A549 (cell line): Measurements from ENCODE around the gene CUL2. TPM values are rescaled to one million over a fixed set of nuclear protein-coding genes. Genes with fewer than 3 reads are reported as not detected.

Experiments
- ATAC-seq, 2 experiments: fragments of 200-7000 bp in 1 of 2; fragments of >200 bp in 1 of 2; cut with Nextera tagmentation in 1 of 2; cut with Tn5 transposase in 1 of 2; 3 replicates each; pipeline versions ENCODE4 v1.8.0 to v1.9.1; 2018 to 2020; ENCODE audit warnings: mild to moderate bottlenecking in 1 of 2, moderate library complexity in 1 of 2
- CTCF ChIA-PET: fragments of 300-600 bp; sonication (Branson Sonifier 250); formaldehyde crosslinking; extraction: SDS; loops from one replicate; lab custom pipeline; 2021; ENCODE audit warnings: antibody characterized with exemption, inconsistent platforms; lab: Yijun Ruan, JAX
- POLR2A ChIA-PET: fragments of 350-600 bp; formaldehyde crosslinking; extraction: SDS; loops from one replicate; lab custom pipeline; 2021; ENCODE audit warnings: antibody characterized with exemption, inconsistent platforms; lab: Yijun Ruan, JAX
- DNase-seq, 2 experiments: peaks; one replicate each; pipeline versions ENCODE4 v3.0.0 to v3.0.0-alpha.2; 2011 to 2016; ENCODE audit warnings: low read depth in 1 of 2, low spot score in 1 of 2
- FAIRE-seq: peaks from 2 replicates; lab custom pipeline; 2011; peaks lifted over from hg19 to GRCh38; lab: Jason Lieb, UNC
- H3K27ac ChIP-seq, 2 experiments: fragments of >200 bp; sonication (Bioruptor Twin); formaldehyde crosslinking; 3 replicates each; pipeline ENCODE4 v1.5.1; 2016 to 2017
- H3K4me1 ChIP-seq: fragments of >200 bp; sonication (Bioruptor Twin); formaldehyde crosslinking; 3 replicates; pipeline ENCODE4 v1.6.1; 2016
- H3K4me2 ChIP-seq: fragments of >200 bp; sonication (Bioruptor Twin); formaldehyde crosslinking; 3 replicates; pipeline ENCODE4 v1.6.1; 2016
- H3K4me3 ChIP-seq: fragments of >200 bp; sonication (Bioruptor Twin); formaldehyde crosslinking; 3 replicates; pipeline ENCODE4 v1.5.1; 2016
- H3K9me3 ChIP-seq: fragments of >200 bp; sonication (Bioruptor Twin); formaldehyde crosslinking; 3 replicates; pipeline ENCODE4 v1.6.1; 2016
- CBX8 ChIP-seq: fragments of 200-600 bp; sonication (generic); IDR thresholded peaks from 2 replicates; pipeline ENCODE4 v1.6.1; 2016
- CEBPB ChIP-seq, 2 experiments: fragments of >200 bp in 1 of 2; sonication (Bioruptor Twin) in 1 of 2; formaldehyde crosslinking in 1 of 2; IDR thresholded peaks; 2 replicates each; pipeline ENCODE4 v1.6.1; 2012 to 2016
- CHD2 ChIP-seq: fragments of 150-350 bp; IDR thresholded peaks from 2 replicates; pipeline ENCODE4 v1.6.1; 2014; ENCODE audit warnings: low read length; ENCODE audit not compliant: partially characterized antibody
- CHD4 ChIP-seq: fragments of 200-600 bp; sonication (generic); IDR thresholded peaks from 2 replicates; pipeline ENCODE4 v1.6.1; 2016; ENCODE audit warnings: antibody characterized with exemption, mild to moderate bottlenecking, borderline replicate concordance
- CTCF ChIP-seq: fragments of >200 bp; sonication (Bioruptor Twin); formaldehyde crosslinking; IDR thresholded peaks from 3 replicates; pipeline ENCODE4 v1.5.1; 2016
- EHMT2 ChIP-seq: fragments of 200-600 bp; sonication (generic); IDR thresholded peaks from 2 replicates; pipeline ENCODE4 v1.6.1; 2016; ENCODE audit warnings: antibody characterized with exemption, low read depth, mild to moderate bottlenecking, moderate library complexity
- ELK1 ChIP-seq: fragments of 150-350 bp; IDR thresholded peaks from 2 replicates; pipeline ENCODE4 v1.6.1; 2014; ENCODE audit warnings: low read depth, mild to moderate bottlenecking, low read length
- ESRRA ChIP-seq: fragments of 150-350 bp; IDR thresholded peaks from 2 replicates; pipeline ENCODE4 v1.6.1; 2014; ENCODE audit warnings: mild to moderate bottlenecking, low read length, borderline replicate concordance
- FOSB ChIP-seq: fragments of 250-450 bp; sonication (Bioruptor Pico); IDR thresholded peaks from 2 replicates; pipeline ENCODE4 v1.5.0; 2020; ENCODE audit warnings: mild to moderate bottlenecking, moderate library complexity
- FOSL2 ChIP-seq, 2 experiments: fragments of 450-650 bp in 1 of 2; fragments of >200 bp in 1 of 2; sonication (Bioruptor Twin) in 1 of 2; formaldehyde crosslinking; IDR thresholded peaks; 2 replicates each; pipeline versions ENCODE4 v1.5.0 to v1.6.1; 2016 to 2020; ENCODE audit warnings: mild to moderate bottlenecking in 1 of 2, moderate library complexity in 1 of 2
- FOXS1 ChIP-seq: fragments of 250-450 bp; sonication (Bioruptor Pico); IDR thresholded peaks from 2 replicates; pipeline ENCODE4 v1.5.0; 2020; ENCODE audit warnings: mild to moderate bottlenecking, moderate library complexity
- GATA3 ChIP-seq: IDR thresholded peaks from 2 replicates; pipeline ENCODE4 v1.6.1; 2012; ENCODE audit warnings: borderline replicate concordance
- HEYL ChIP-seq: fragments of 250-450 bp; sonication (Bioruptor Pico); IDR thresholded peaks from 2 replicates; pipeline ENCODE4 v1.8.0; 2021; ENCODE audit warnings: mild to moderate bottlenecking, moderate library complexity
- HOXA7 ChIP-seq: fragments of 250-450 bp; sonication (Bioruptor Pico); IDR thresholded peaks from 2 replicates; pipeline ENCODE4 v1.5.0; 2020; ENCODE audit warnings: mild to moderate bottlenecking, moderate library complexity
- HOXB5 ChIP-seq: fragments of 250-450 bp; sonication (Bioruptor Pico); IDR thresholded peaks from 2 replicates; pipeline ENCODE4 v1.5.0; 2020; ENCODE audit warnings: mild to moderate bottlenecking, moderate library complexity
- JUN ChIP-seq, 2 experiments: fragments of >200 bp; sonication (Bioruptor Twin); formaldehyde crosslinking; IDR thresholded peaks; 2 replicates in 1 of 2; 3 replicates in 1 of 2; pipeline ENCODE4 v1.6.1; 2016 to 2017
- MAZ ChIP-seq: fragments of 150-350 bp; IDR thresholded peaks from 2 replicates; pipeline ENCODE4 v1.6.1; 2014; ENCODE audit warnings: antibody characterized with exemption, low read depth, low read length, borderline replicate concordance
- NFE2L2 ChIP-seq: fragments of 150-350 bp; conservative IDR thresholded peaks from 2 replicates; pipeline ENCODE4 v1.6.1; 2014; ENCODE audit warnings: low read length
- NR3C1 ChIP-seq: fragments of >200 bp; sonication (Bioruptor Twin); formaldehyde crosslinking; IDR thresholded peaks from 3 replicates; pipeline ENCODE4 v1.6.1; 2017
- PHF8 ChIP-seq: fragments of 200-600 bp; sonication (generic); IDR thresholded peaks from 2 replicates; pipeline ENCODE4 v1.6.1; 2016; ENCODE audit warnings: low read depth, mild to moderate bottlenecking, antibody characterized with exemption, moderate library complexity, borderline replicate concordance
- RARB ChIP-seq: fragments of 250-450 bp; sonication (Bioruptor Pico); IDR thresholded peaks from 2 replicates; pipeline ENCODE4 v1.8.0; 2021; ENCODE audit warnings: mild to moderate bottlenecking, moderate library complexity
- RFX5 ChIP-seq: fragments of 450-650 bp; IDR thresholded peaks from 2 replicates; pipeline ENCODE4 v1.7.1; 2014; ENCODE audit warnings: antibody characterized with exemption, mild to moderate bottlenecking, moderate library complexity
- RNF2 ChIP-seq: fragments of 200-600 bp; sonication (generic); IDR thresholded peaks from 2 replicates; pipeline ENCODE4 v1.6.1; 2016; ENCODE audit warnings: low read depth, mild to moderate bottlenecking, antibody characterized with exemption, moderate library complexity, borderline replicate concordance
- SMC3 ChIP-seq: fragments of >200 bp; sonication (Bioruptor Twin); formaldehyde crosslinking; IDR thresholded peaks from 3 replicates; pipeline ENCODE4 v1.6.1; 2018; ENCODE audit warnings: inconsistent platforms
- SREBF2 ChIP-seq: fragments of 450-650 bp; IDR thresholded peaks from 2 replicates; pipeline ENCODE4 v1.6.1; 2014; ENCODE audit warnings: mild to moderate bottlenecking, moderate library complexity
- TFCP2L1 ChIP-seq: fragments of 250-450 bp; sonication (Bioruptor Pico); IDR thresholded peaks from 2 replicates; pipeline ENCODE4 v1.5.0; 2021; ENCODE audit warnings: mild to moderate bottlenecking
- TP53 ChIP-seq: fragments of 250-450 bp; sonication (Bioruptor Pico); IDR thresholded peaks from 2 replicates; pipeline ENCODE4 v1.5.0; 2021; ENCODE audit warnings: mild to moderate bottlenecking, moderate library complexity
- USF2 ChIP-seq: fragments of 450-650 bp; IDR thresholded peaks from 2 replicates; pipeline ENCODE4 v1.6.1; 2014; ENCODE audit warnings: antibody characterized with exemption
- ZC3H11A ChIP-seq: fragments of 450-650 bp; IDR thresholded peaks from 2 replicates; pipeline ENCODE4 v1.6.1; 2014; ENCODE audit warnings: antibody characterized with exemption, mild to moderate bottlenecking
- ZFP36 ChIP-seq: fragments of 450-650 bp; IDR thresholded peaks from 2 replicates; pipeline ENCODE4 v1.6.1; 2014; ENCODE audit warnings: borderline replicate concordance; ENCODE audit not compliant: partially characterized antibody
- ZNF302 ChIP-seq: fragments of 250-450 bp; sonication (Bioruptor Pico); IDR thresholded peaks from 2 replicates; pipeline ENCODE4 v1.9.0; 2021; ENCODE audit warnings: inconsistent platforms, mild to moderate bottlenecking, moderate library complexity
- ZSCAN20 ChIP-seq: fragments of 250-450 bp; sonication (Bioruptor Pico); IDR thresholded peaks from 2 replicates; pipeline ENCODE4 v1.8.0; 2022; ENCODE audit warnings: mild to moderate bottlenecking, moderate library complexity
- WGBS: methylation state at CpG from one replicate; pipeline ENCODE4 v1.1.6; 2017; ENCODE audit errors: missing lambda C conversion rate; 5-methylcytosine and 5-hydroxymethylcytosine counted together
- polyA plus RNA-seq, 4 experiments: library from polyadenylated mRNA; depleted of rRNA in 3 of 4; stranded (reverse); fragments of >200 nt; fragmentation: RNase III in 1 of 4; extraction: RNeasy Plus Mini Kit Qiagen cat#74134 plus additional on column Dnase treatment in 1 of 4; gene quantifications; 2 replicates in 3 of 4; 3 replicates in 1 of 4; pipeline ENCODE4 v1.2.3, GENCODE V29; 2011 to 2017
- TF ChIP-seq, protein P1 (sequence below): IDR thresholded peaks from 2 replicates; pipeline ENCODE4 v1.6.1; 2012
- TF ChIP-seq, protein P2 (sequence below): IDR thresholded peaks from 2 replicates; pipeline ENCODE4 v1.6.1; 2012; ENCODE audit warnings: low read depth, borderline replicate concordance

The CUL2 gene
- polyA plus RNA-seq, 2 of the 4 experiments (the other 2 are of a cell fraction), result 26.8 to 35.1 TPM

DNA sequence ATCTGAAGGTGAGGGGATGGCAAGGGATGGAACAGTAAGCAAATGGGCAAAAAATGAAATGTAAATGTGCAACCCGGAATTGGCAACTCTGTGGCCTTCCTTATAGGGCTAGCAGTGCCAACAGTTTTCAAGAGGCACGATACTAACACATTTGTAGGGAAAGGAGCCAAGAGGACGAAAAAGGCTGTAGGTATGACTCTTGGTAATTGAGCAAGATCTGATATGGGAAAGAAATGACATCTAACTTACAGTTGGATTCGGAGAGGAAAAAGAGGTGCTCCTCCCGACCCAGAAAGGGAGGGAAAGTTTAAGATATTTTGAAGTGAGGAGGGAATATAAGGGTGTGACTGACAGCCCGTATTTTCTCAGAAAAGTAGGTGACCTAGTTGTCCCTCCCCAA lies 34.4 kb upstream of the CUL2 start:
- POLR2A ChIA-PET, result no interaction called here
- no peak for FAIRE-seq
- DNase-seq, result no peak
- 72% methylated on average over 6 of the region's 6 CpGs for WGBS
- Histone ChIP-seq H3K4me1 (peaks cover 12% of the 10 kb centered on the region; the same call in 2 of the 3 replicates), H3K9me3 (no peaks in the 10 kb centered on the region)
- no peak for ATAC-seq
- CTCF ChIA-PET, result interaction anchor here (1.3 to 15.7 kb wide), 4 partner anchors 71 to 438 kb away, joined by 3 to 246 read pairs (median 18); no protein-coding TSS in a partner anchor
- no peak for TF ChIP-seq HEYL (CRISPR knock-in tag)
- TF ChIP-seq USF2, result no peak
- TF ChIP-seq, protein P1, sequence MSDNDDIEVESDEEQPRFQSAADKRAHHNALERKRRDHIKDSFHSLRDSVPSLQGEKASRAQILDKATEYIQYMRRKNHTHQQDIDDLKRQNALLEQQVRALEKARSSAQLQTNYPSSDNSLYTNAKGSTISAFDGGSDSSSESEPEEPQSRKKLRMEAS, result no peak
- no peak for TF ChIP-seq ESRRA
- TF ChIP-seq FOSB, result no peak
- TF ChIP-seq RFX5, result no peak
- no peak for TF ChIP-seq FOXS1 (CRISPR knock-in tag)
- no peak for TF ChIP-seq CEBPB (IDR thresholded peaks at IDR 0.05)
- no peak for TF ChIP-seq ZNF302
- no peak for TF ChIP-seq JUN (IDR thresholded peaks at IDR 0.05)
- TF ChIP-seq CTCF, result no peak
- no peak for TF ChIP-seq TFCP2L1 (CRISPR knock-in tag)
- TF ChIP-seq CBX8, result no peak
- TF ChIP-seq, protein P2, sequence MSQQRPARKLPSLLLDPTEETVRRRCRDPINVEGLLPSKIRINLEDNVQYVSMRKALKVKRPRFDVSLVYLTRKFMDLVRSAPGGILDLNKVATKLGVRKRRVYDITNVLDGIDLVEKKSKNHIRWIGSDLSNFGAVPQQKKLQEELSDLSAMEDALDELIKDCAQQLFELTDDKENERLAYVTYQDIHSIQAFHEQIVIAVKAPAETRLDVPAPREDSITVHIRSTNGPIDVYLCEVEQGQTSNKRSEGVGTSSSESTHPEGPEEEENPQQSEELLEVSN, result no peak
- no peak for TF ChIP-seq HOXB5 (CRISPR knock-in tag)
- no peak for TF ChIP-seq CHD4
- TF ChIP-seq, all 56 proteins: peak for 0
- Histone ChIP-seq H3K4me2 (no peak overlapping the region), H3K27ac (no peak overlapping the region), H3K4me3 (no peak overlapping the region)

GRCh38 chr10:35119378-35119777 lies 29.2 kb upstream of the CUL2 start:
- H3K27ac ChIP-seq, result no peak overlapping the region
- H3K4me1 ChIP-seq, result no peaks in the 10 kb centered on the region
- ATAC-seq (no peak), FAIRE-seq (no peak), DNase-seq (no peak)
- ChIA-PET CTCF (interaction anchor here (0.6 to 15.7 kb wide), 23 partner anchors 9 to 231 kb away, joined by 3 to 246 read pairs (median 4); no protein-coding TSS in a partner anchor), POLR2A (no interaction called here)
- no peak overlapping the region for H3K4me3 ChIP-seq
- no peak overlapping the region for H3K4me2 ChIP-seq
- 71% methylated on average over 1 of the region's 1 CpG for WGBS
- H3K9me3 ChIP-seq, result no peaks in the 10 kb centered on the region
- TF ChIP-seq ZC3H11A, result peak; percentile 57
- no peak for TF ChIP-seq ZFP36
- TF ChIP-seq ELK1, result no peak

DNA sequence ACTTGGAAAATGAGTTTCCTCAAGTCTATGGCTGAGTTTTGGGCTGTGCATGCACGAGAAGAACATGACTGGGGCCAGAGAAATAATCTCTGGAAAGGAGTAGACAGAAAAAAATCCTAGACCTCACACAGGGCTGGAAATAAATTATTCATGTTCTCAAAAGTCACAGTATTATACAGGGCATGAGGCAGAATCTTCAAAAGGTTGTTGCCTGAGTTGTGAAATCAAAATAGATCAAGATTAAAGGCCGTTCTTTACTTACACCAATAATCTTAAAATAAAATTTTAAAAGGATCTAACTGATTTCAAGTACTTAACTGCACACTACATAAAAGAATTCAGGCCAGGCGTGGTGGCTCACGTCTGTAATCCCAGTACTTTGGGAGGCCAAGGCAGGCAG lies 22.4 kb upstream of the CUL2 start:
- no peaks in the 10 kb centered on the region for H3K4me1 ChIP-seq
- ATAC-seq (no peak), DNase-seq (no peak), FAIRE-seq (no peak)
- POLR2A ChIA-PET, result no interaction called here
- CTCF ChIA-PET, result interaction anchor here (15.7 kb wide), 1 partner anchor 107 kb away, joined by 246 read pairs; no protein-coding TSS in a partner anchor
- 68% methylated on average over 4 of the region's 4 CpGs for WGBS
- H3K27ac ChIP-seq, result no peak overlapping the region
- H3K4me3 ChIP-seq, result no peak overlapping the region
- no peaks in the 10 kb centered on the region for H3K9me3 ChIP-seq
- no peak overlapping the region for H3K4me2 ChIP-seq
- TF ChIP-seq SMC3 (no peak), CEBPB (IDR thresholded peaks at IDR 0.05) (no peak), EHMT2 (no peak), PHF8 (no peak), GATA3 (no peak), SREBF2 (no peak), NFE2L2 (no peak), FOSB (no peak), ZSCAN20 (no peak), FOSL2 (IDR thresholded peaks at IDR 0.05) (no peak), FOSL2 (CRISPR knock-in tag; IDR thresholded peaks at IDR 0.05) (no peak), RNF2 (no peak), RARB (CRISPR knock-in tag) (no peak), MAZ (no peak), NR3C1 (no peak), HOXA7 (CRISPR knock-in tag) (no peak), CHD2 (no peak), TP53 (CRISPR knock-in tag) (no peak)
